K562 (cell line): ENCODE measurements around the gene TSEN54. TPM values are rescaled to one million over a fixed set of nuclear protein-coding genes. Genes with fewer than 3 reads are reported as not detected.

Source experiments
- EGR1 ChIP-seq: fragments of 450-650 bp; conservative IDR thresholded peaks from 2 replicates; pipeline ENCODE4 v1.6.1; 2017; ENCODE audit warnings: mild to moderate bottlenecking
- GTF2A2 ChIP-seq: IDR thresholded peaks from 2 replicates; pipeline ENCODE4 v1.6.1; 2016; ENCODE audit warnings: mild to moderate bottlenecking, missing genetic modification characterization, missing compliant biosample characterization
- MIER1 ChIP-seq: fragments of 450-650 bp; IDR thresholded peaks from 2 replicates; pipeline ENCODE4 v1.6.1; 2016; ENCODE audit warnings: antibody characterized with exemption, mild to moderate bottlenecking, low read depth
- OTX1 ChIP-seq: fragments of 450-650 bp; formaldehyde crosslinking; IDR thresholded peaks from 2 replicates; pipeline ENCODE4 v1.4.0; 2022; ENCODE audit warnings: mild to moderate bottlenecking
- RBFOX2 ChIP-seq: fragments of 200-400 bp; formaldehyde crosslinking; IDR thresholded peaks from 2 replicates; pipeline ENCODE4 v1.6.1; 2017; ENCODE audit warnings: low read depth, mild to moderate bottlenecking, low read length, moderate library complexity
- SREBF2 ChIP-seq: sonication (generic); formaldehyde crosslinking; IDR thresholded peaks from 2 replicates; pipeline ENCODE4 v1.4.0; 2020; ENCODE audit warnings: mild to moderate bottlenecking, missing genetic modification reagents
- polyA plus RNA-seq, 8 experiments: library from polyadenylated mRNA; depleted of rRNA in 4 of 8; stranded (reverse) in 5 of 8; unstranded in 3 of 8; fragments of >200 nt; fragmentation: Nextera tagmentation in 2 of 8; fragmentation: Illumina TruSeq in 1 of 8; extraction: Ambion mirVana in 2 of 8; extraction: Trizol in 1 of 8; gene quantifications; 2 replicates each; pipeline versions ENCODE4 v1.2.1 to v1.2.3, GENCODE V29; 2011 to 2014; ENCODE audit warnings: inconsistent platforms in 1 of 8, missing spikeins in 1 of 8
- total RNA-seq, 7 experiments: library from RNA; depleted of rRNA in 6 of 7; stranded (reverse); fragments of >200 nt in 6 of 7; fragmentation: Illumina TruSeq in 2 of 7; extraction: Trizol in 2 of 7; gene quantifications; 2 replicates each; pipeline versions ENCODE4 v1.2.1 to v1.2.3, GENCODE V29; 2011 to 2021; ENCODE audit warnings: low replicate concordance in 1 of 7
- TF ChIP-seq, protein P1 (sequence below): fragments of 450-650 bp; IDR thresholded peaks from 2 replicates; pipeline ENCODE4 v1.6.1; 2016; ENCODE audit warnings: borderline replicate concordance
- TF ChIP-seq, protein P2 (sequence below): sonication (generic); formaldehyde crosslinking; IDR thresholded peaks from 2 replicates; pipeline ENCODE4 v1.8.0; 2022; ENCODE audit warnings: mild to moderate bottlenecking, missing genetic modification reagents
- TF ChIP-seq, protein P3 (sequence below): sonication (generic); formaldehyde crosslinking; IDR thresholded peaks from 2 replicates; pipeline ENCODE4 v1.8.1; 2022; ENCODE audit warnings: missing genetic modification reagents
- TF ChIP-seq, protein P4 (sequence below), 2 experiments: fragments of 450-650 bp in 1 of 2; sonication (generic) in 1 of 2; formaldehyde crosslinking in 1 of 2; IDR thresholded peaks; 2 replicates each; pipeline versions ENCODE4 v1.7.1 to v1.9.0; 2016 to 2022; ENCODE audit warnings: inconsistent platforms in 1 of 2, mild to moderate bottlenecking in 1 of 2, missing genetic modification reagents in 1 of 2

Gene TSEN54
- total and polyA plus RNA-seq, 9 of the 15 experiments (the other 6 are each of a cell fraction or from before 2014, with no cell fraction given), result 5.9 to 64.3 (median 48.9) TPM

DNA sequence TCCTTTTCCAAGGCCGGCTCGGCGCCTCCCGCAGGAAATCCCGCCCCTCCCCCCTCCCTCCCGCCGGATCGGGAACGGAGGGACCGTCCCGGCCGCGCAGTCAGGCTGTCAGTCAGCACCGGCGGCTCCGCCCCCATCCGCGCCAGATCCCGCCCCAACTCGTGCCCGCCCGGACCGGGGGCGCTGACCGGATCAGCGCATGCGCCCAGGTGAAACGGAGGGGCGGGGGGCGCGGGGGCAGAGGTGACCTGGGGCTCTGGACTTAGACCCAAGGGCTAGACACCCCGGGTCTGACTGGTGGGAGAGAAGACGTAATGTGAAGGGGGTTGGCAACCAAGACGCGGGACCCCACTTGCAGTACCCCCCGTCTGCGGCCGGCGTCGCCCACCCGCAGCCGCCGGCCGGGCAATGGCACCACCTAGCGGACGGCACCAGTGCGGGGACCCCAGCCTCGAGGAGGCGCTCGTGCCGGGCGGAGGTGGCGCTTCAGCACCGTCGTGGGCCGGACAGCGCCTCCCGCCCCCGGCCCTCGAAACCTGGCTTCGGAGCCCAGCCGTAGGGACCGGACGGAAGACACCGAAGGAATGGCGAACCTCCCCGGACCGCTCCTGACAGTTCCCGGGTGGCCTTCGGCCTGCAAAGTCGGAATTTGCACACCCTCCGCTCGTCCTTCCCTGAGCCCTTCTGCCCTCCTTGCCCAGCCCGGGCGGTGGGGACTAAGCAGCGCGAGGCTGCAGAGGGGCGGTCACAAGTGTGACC, 653 bp upstream of the TSEN54 start, which contains the start of gene CASKIN2 (continued):
- TF ChIP-seq, protein P1, sequence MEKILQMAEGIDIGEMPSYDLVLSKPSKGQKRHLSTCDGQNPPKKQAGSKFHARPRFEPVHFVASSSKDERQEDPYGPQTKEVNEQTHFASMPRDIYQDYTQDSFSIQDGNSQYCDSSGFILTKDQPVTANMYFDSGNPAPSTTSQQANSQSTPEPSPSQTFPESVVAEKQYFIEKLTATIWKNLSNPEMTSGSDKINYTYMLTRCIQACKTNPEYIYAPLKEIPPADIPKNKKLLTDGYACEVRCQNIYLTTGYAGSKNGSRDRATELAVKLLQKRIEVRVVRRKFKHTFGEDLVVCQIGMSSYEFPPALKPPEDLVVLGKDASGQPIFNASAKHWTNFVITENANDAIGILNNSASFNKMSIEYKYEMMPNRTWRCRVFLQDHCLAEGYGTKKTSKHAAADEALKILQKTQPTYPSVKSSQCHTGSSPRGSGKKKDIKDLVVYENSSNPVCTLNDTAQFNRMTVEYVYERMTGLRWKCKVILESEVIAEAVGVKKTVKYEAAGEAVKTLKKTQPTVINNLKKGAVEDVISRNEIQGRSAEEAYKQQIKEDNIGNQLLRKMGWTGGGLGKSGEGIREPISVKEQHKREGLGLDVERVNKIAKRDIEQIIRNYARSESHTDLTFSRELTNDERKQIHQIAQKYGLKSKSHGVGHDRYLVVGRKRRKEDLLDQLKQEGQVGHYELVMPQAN, result peak; percentile 98
- peak; percentile 37; the same call in 1 of the 2 replicates for TF ChIP-seq GTF2A2 (tag)
- TF ChIP-seq EGR1, result peak; percentile 92
- TF ChIP-seq, protein P2, sequence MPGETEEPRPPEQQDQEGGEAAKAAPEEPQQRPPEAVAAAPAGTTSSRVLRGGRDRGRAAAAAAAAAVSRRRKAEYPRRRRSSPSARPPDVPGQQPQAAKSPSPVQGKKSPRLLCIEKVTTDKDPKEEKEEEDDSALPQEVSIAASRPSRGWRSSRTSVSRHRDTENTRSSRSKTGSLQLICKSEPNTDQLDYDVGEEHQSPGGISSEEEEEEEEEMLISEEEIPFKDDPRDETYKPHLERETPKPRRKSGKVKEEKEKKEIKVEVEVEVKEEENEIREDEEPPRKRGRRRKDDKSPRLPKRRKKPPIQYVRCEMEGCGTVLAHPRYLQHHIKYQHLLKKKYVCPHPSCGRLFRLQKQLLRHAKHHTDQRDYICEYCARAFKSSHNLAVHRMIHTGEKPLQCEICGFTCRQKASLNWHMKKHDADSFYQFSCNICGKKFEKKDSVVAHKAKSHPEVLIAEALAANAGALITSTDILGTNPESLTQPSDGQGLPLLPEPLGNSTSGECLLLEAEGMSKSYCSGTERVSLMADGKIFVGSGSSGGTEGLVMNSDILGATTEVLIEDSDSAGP (CRISPR knock-in tag), result peak; percentile 62; the same call in 1 of the 2 replicates
- TF ChIP-seq MIER1, result peak; percentile 98
- peak; percentile 47; the same call in 1 of the 2 replicates for TF ChIP-seq RBFOX2
- 0 out of 2 replicates have a peak, but pooled peaks have one; percentile 45 for TF ChIP-seq OTX1 (CRISPR knock-in tag)
- TF ChIP-seq, protein P3, sequence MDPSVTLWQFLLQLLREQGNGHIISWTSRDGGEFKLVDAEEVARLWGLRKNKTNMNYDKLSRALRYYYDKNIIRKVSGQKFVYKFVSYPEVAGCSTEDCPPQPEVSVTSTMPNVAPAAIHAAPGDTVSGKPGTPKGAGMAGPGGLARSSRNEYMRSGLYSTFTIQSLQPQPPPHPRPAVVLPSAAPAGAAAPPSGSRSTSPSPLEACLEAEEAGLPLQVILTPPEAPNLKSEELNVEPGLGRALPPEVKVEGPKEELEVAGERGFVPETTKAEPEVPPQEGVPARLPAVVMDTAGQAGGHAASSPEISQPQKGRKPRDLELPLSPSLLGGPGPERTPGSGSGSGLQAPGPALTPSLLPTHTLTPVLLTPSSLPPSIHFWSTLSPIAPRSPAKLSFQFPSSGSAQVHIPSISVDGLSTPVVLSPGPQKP (CRISPR knock-in tag), result no peak
- TF ChIP-seq, protein P4, sequence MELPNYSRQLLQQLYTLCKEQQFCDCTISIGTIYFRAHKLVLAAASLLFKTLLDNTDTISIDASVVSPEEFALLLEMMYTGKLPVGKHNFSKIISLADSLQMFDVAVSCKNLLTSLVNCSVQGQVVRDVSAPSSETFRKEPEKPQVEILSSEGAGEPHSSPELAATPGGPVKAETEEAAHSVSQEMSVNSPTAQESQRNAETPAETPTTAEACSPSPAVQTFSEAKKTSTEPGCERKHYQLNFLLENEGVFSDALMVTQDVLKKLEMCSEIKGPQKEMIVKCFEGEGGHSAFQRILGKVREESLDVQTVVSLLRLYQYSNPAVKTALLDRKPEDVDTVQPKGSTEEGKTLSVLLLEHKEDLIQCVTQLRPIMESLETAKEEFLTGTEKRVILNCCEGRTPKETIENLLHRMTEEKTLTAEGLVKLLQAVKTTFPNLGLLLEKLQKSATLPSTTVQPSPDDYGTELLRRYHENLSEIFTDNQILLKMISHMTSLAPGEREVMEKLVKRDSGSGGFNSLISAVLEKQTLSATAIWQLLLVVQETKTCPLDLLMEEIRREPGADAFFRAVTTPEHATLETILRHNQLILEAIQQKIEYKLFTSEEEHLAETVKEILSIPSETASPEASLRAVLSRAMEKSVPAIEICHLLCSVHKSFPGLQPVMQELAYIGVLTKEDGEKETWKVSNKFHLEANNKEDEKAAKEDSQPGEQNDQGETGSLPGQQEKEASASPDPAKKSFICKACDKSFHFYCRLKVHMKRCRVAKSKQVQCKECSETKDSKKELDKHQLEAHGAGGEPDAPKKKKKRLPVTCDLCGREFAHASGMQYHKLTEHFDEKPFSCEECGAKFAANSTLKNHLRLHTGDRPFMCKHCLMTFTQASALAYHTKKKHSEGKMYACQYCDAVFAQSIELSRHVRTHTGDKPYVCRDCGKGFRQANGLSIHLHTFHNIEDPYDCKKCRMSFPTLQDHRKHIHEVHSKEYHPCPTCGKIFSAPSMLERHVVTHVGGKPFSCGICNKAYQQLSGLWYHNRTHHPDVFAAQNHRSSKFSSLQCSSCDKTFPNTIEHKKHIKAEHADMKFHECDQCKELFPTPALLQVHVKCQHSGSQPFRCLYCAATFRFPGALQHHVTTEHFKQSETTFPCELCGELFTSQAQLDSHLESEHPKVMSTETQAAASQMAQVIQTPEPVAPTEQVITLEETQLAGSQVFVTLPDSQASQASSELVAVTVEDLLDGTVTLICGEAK (IDR thresholded peaks at IDR 0.05), result peak; percentile 66
- TF ChIP-seq, protein P4 (CRISPR knock-in tag; IDR thresholded peaks at IDR 0.05), result peak; percentile 69
- TF ChIP-seq SREBF2 (CRISPR knock-in tag), result peak; percentile 75; the same call in 1 of the 2 replicates
